Measurements from ENCODE around the gene ZNF445.
"Not testable (repeated sequence)": the region's sequence is repeated elsewhere in the genome, so short reads cannot be mapped to it uniquely, and the experiment has no call there.

ZNF445 gene

GRCh38 chr3:44402548-44402947 lies 74.9 kb downstream of the ZNF445 start:
- no peak for DNase-seq (ENCODE audit: low read depth in 2 of 2, low spot score in 1 of 2)

- no peak for DNase-seq (ENCODE audit: low read depth in 2 of 2, low spot score in 1 of 2)
Observed at GRCh38 chr3:44400771-44401170, 76.7 kb downstream of the ZNF445 start.

- no peak for DNase-seq (ENCODE audit: low read depth in 2 of 2, low spot score in 1 of 2)
Observed at GRCh38 chr3:44398853-44399252, 78.6 kb downstream of the ZNF445 start.

- DNase-seq (ENCODE audit: low read depth in 2 of 2, low spot score in 1 of 2), result not testable (repeated sequence)
Observed at GRCh38 chr3:44398271-44398670, 79.2 kb downstream of the ZNF445 start.

- no peak for DNase-seq (ENCODE audit: low read depth in 2 of 2, low spot score in 1 of 2)
Observed at GRCh38 chr3:44396200-44397171, 81.0 kb downstream of the ZNF445 start.

- DNase-seq (ENCODE audit: low read depth in 2 of 2, low spot score in 1 of 2), result no peak
Observed at GRCh38 chr3:44395714-44396113, 81.8 kb downstream of the ZNF445 start.

- no peak for DNase-seq (ENCODE audit: low read depth in 2 of 2, low spot score in 1 of 2)
Observed at GRCh38 chr3:44392489-44392888, 85.0 kb downstream of the ZNF445 start.

- DNase-seq (ENCODE audit: low read depth in 2 of 2, low spot score in 1 of 2), result no peak
Observed at GRCh38 chr3:44387404-44387803, 90.1 kb downstream of the ZNF445 start.

Measured in stimulated activated CD8-positive, alpha-beta memory T cell treated with anti-CD3 and anti-CD28 coated beads, Interleukin-4, amount 100 ng/mL, for 4 hours (primary cell).